SK-N-MC (cell line): Measurements from ENCODE around the gene GPC1.

Experiments
- EZH2 ChIP-seq: fragments of 200-600 bp; sonication (generic); IDR thresholded peaks from one replicate; pipeline ENCODE4 v1.6.1; 2017; ENCODE audit warnings: antibody characterized with exemption
- FOXP2 ChIP-seq: optimal IDR thresholded peaks from 2 replicates; pipeline ENCODE3; 2011; ENCODE audit warnings: mild to moderate bottlenecking, moderate library complexity; ENCODE audit not compliant: insufficient read depth; ENCODE audit errors: extremely low read length, control extremely low read depth
- POLR2AphosphoS5 ChIP-seq: IDR thresholded peaks from 2 replicates; pipeline ENCODE4 v1.6.1; 2012; ENCODE audit warnings: mild to moderate bottlenecking, low read depth, low read length, borderline replicate concordance

DNA sequence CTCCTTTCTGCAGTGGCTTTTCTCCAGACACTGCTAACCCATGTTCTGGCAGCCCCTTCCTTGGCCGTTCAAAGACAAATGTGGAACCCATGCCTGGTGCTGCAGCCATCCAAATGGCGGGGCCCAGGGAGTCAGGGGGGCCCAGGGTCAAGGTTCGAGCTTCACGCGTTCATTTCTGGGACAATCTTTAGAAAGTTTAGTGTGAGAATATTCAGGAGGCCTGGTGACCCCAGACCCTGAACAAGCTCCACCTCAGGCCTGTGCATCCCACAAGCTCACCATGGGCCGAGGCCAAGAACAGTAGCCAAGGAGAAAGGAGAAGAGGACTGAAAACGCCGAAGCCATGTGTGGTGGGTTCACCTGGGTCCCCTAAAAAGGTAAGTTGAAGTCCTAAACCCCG, 67.9 kb downstream of the GPC1 start:
- TF ChIP-seq POLR2AphosphoS5 (no peak), FOXP2 (no peak), EZH2 (no peak)
